Liver (tissue), 9 donors: ENCODE data around the gene KRTAP12-1. TPM values are rescaled to one million over a fixed set of nuclear protein-coding genes. Genes with fewer than 3 reads are reported as not detected.

ENCODE experiments used
- DNase-seq: peaks from one replicate; pipeline ENCODE4 v3.0.0-alpha.2; 2017; ENCODE audit warnings: low spot score
- H3K27ac ChIP-seq, 2 donors: one replicate each; pipeline ENCODE4 v1.7.0; 2013; ENCODE audit warnings: inconsistent platforms in 2 of 2, low read length in 2 of 2, control low read depth in 1 of 2, low read depth in 1 of 2, mild to moderate bottlenecking in 1 of 2
- H3K27me3 ChIP-seq, 4 donors: one replicate each; pipeline versions ENCODE4 v1.6.1 to v1.7.0; 2013; ENCODE audit warnings: low read length in 3 of 4, inconsistent platforms in 1 of 4, mild to moderate bottlenecking in 1 of 4, moderate library complexity in 1 of 4; ENCODE audit not compliant: control insufficient read depth in 4 of 4, insufficient read depth in 4 of 4
- H3K36me3 ChIP-seq, 4 donors: one replicate each; pipeline versions ENCODE4 v1.6.1 to v1.7.0; 2013; ENCODE audit warnings: low read length in 3 of 4, mild to moderate bottlenecking in 3 of 4, low read depth in 1 of 4, moderate library complexity in 1 of 4; ENCODE audit not compliant: control insufficient read depth in 4 of 4, insufficient read depth in 3 of 4
- H3K4me1 ChIP-seq, 4 donors: one replicate each; pipeline versions ENCODE4 v1.6.1 to v1.7.0; 2013; ENCODE audit warnings: low read length in 3 of 4, mild to moderate bottlenecking in 3 of 4, moderate library complexity in 1 of 4; ENCODE audit not compliant: control insufficient read depth in 4 of 4, insufficient read depth in 4 of 4
- H3K4me3 ChIP-seq, 3 donors: one replicate each; pipeline versions ENCODE4 v1.6.1 to v1.7.0; 2013; ENCODE audit warnings: low read length in 3 of 3, control low read depth in 1 of 3, low read depth in 1 of 3, mild to moderate bottlenecking in 1 of 3
- H3K9ac ChIP-seq, 2 donors: one replicate each; pipeline ENCODE4 v1.7.0; 2013; ENCODE audit warnings: low read length in 2 of 2, mild to moderate bottlenecking in 2 of 2, moderate library complexity in 2 of 2, control low read depth in 1 of 2, low read depth in 1 of 2
- H3K9me3 ChIP-seq, 4 donors: one replicate each; pipeline versions ENCODE4 v1.6.1 to v1.7.0; 2013; ENCODE audit warnings: low read length in 3 of 4; ENCODE audit not compliant: control insufficient read depth in 4 of 4
- EGR1 ChIP-seq, 2 donors: IDR thresholded peaks; 2 replicates each; pipeline ENCODE4 v1.6.1; 2016 to 2018; ENCODE audit warnings: antibody characterized with exemption in 2 of 2, low read depth in 2 of 2
- FOXA1 ChIP-seq: IDR thresholded peaks from 2 replicates; pipeline ENCODE4 v1.6.1; 2016; ENCODE audit warnings: antibody characterized with exemption
- FOXA2 ChIP-seq: IDR thresholded peaks from 2 replicates; pipeline ENCODE4 v1.6.1; 2016; ENCODE audit warnings: antibody characterized with exemption
- GABPA ChIP-seq, 2 donors: IDR thresholded peaks in 1 of 2; conservative IDR thresholded peaks in 1 of 2; 2 replicates each; pipeline ENCODE4 v1.6.1; 2016; ENCODE audit warnings: antibody characterized with exemption in 2 of 2, mild to moderate bottlenecking in 1 of 2, moderate library complexity in 1 of 2
- HNF4A ChIP-seq, 2 donors: conservative IDR thresholded peaks; 2 replicates each; pipeline ENCODE4 v1.6.1; 2016; ENCODE audit warnings: antibody characterized with exemption in 2 of 2, mild to moderate bottlenecking in 2 of 2
- HNF4G ChIP-seq: IDR thresholded peaks from 2 replicates; pipeline ENCODE4 v1.6.1; 2016; ENCODE audit warnings: antibody characterized with exemption
- JUND ChIP-seq, 2 donors: IDR thresholded peaks; 2 replicates each; pipeline ENCODE4 v1.6.1; 2016; ENCODE audit warnings: antibody characterized with exemption in 2 of 2
- MAX ChIP-seq: IDR thresholded peaks from 2 replicates; pipeline ENCODE4 v1.6.1; 2016; ENCODE audit warnings: antibody characterized with exemption
- NR2F2 ChIP-seq: IDR thresholded peaks from 2 replicates; pipeline ENCODE4 v1.6.1; 2016; ENCODE audit warnings: antibody characterized with exemption
- RAD21 ChIP-seq, 2 donors: IDR thresholded peaks; 2 replicates each; pipeline ENCODE4 v1.6.1; 2016; ENCODE audit warnings: antibody characterized with exemption in 2 of 2, mild to moderate bottlenecking in 2 of 2
- RXRA ChIP-seq, 2 donors: IDR thresholded peaks; 2 replicates each; pipeline ENCODE4 v1.6.1; 2017 to 2018; ENCODE audit warnings: antibody characterized with exemption in 2 of 2, mild to moderate bottlenecking in 1 of 2
- SP1 ChIP-seq: IDR thresholded peaks from 2 replicates; pipeline ENCODE4 v1.6.1; 2018; ENCODE audit warnings: antibody characterized with exemption, mild to moderate bottlenecking
- TAF1 ChIP-seq: conservative IDR thresholded peaks from 2 replicates; pipeline ENCODE4 v1.6.1; 2016; ENCODE audit warnings: antibody characterized with exemption, mild to moderate bottlenecking
- YY1 ChIP-seq: IDR thresholded peaks from 2 replicates; pipeline ENCODE4 v1.6.1; 2016; ENCODE audit warnings: antibody characterized with exemption, mild to moderate bottlenecking
- whole genome bisulfite sequencing: extraction: QIAGEN DNeasy Blood & Tissue Kit; methylation state at CpG from one replicate; pipeline ENCODE4 v1.1.7; 2013; 5-methylcytosine and 5-hydroxymethylcytosine counted together
- polyA plus RNA-seq, 2 donors: library from polyadenylated mRNA; stranded (reverse) in 1 of 2; unstranded in 1 of 2; fragments of 200-250 nt in 1 of 2; fragments of >200 nt in 1 of 2; fragmentation: Nextera tagmentation in 1 of 2; extraction: Ambion mirVana in 1 of 2; gene quantifications; one replicate each; pipeline versions ENCODE4 v1.2.1 to v1.2.3, GENCODE V29; 2013 to 2015
- total RNA-seq, 2 donors: library from RNA; depleted of rRNA; stranded (reverse); fragments of >200 nt; gene quantifications; one replicate each; pipeline ENCODE4 v1.2.3, GENCODE V29; 2014
- TF ChIP-seq, protein P1 (sequence below): IDR thresholded peaks from 2 replicates; pipeline ENCODE4 v1.6.1; 2016; ENCODE audit warnings: antibody characterized with exemption, mild to moderate bottlenecking
- TF ChIP-seq, protein P2 (sequence below): IDR thresholded peaks from 2 replicates; pipeline ENCODE4 v1.6.1; 2016; ENCODE audit warnings: antibody characterized with exemption
- TF ChIP-seq, protein P3 (sequence below): fragments of 150-350 bp; IDR thresholded peaks from 2 replicates; pipeline ENCODE4 v1.5.1; 2017; ENCODE audit warnings: improper control_type of control experiment, low read depth, low read length; ENCODE audit not compliant: missing input control
- TF ChIP-seq, protein P4 (sequence below): IDR thresholded peaks from 2 replicates; pipeline ENCODE4 v1.6.1; 2016; ENCODE audit warnings: antibody characterized with exemption
- donor health status: healthy.
- donor health status: healthy.
- donor health status: healthy.
- donor health status: healthy.
- donor health status: healthy.

Gene KRTAP12-1
- total and polyA plus RNA-seq, 4 donors: not detected

DNA sequence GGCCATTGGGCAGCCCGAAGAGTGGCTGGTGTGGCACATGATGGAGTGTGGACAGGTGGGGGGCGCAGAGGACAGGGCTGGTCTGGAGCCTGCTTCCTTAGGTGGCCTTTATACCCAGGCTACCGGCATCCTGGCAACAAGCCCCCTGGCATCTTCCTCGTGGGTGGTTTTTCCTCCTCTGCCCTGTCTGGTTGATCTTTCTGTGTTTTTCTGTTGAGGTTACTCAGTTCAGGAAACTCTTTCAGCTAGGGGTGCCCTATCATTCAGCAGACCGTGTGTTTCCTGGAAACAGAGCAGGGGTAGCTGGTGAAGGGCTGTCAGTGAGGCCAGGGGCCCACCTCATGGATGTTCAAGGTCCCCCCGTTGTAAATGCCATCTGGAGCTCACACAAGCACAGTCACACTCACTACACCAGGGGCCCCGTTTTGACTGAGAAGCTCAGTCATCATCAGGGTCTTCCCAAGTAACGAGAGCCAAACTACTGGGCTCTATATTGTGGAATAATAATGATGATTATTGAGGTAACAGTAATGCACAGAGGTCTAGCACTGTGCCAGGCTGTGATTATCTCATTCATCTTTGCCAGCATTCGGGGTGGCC, 27.3 kb downstream of the KRTAP12-1 start, which contains the start of gene KRTAP12-4:
Gene KRTAP12-4 (minus strand): TSS at position 84 of the 600 bp plus-strand sequence. CDS start 45 bp downstream, at position 39.
- DNase-seq: no peak
- Histone ChIP-seq H3K9ac (no peak within 1 kb of the TSS), H3K27ac (peak within 1 kb of the TSS in 1 of 2 donors; percentile 3), H3K27me3 (no peaks in the 10 kb centered on the region), H3K4me3 (no peak within 1 kb of the TSS), H3K4me1 (no peaks in the 10 kb centered on the region), H3K9me3 (peaks cover 0 to 5% (median 0%) of the 10 kb centered on the region in 4 donors), H3K36me3 (no peaks in the 10 kb centered on the region)
- TF ChIP-seq FOXA1 (no peak), EGR1 (IDR thresholded peaks at IDR 0.05; ENCODE audit: low read depth in 2 of 2) (no peak), RAD21 (IDR thresholded peaks at IDR 0.05) (no peak)
- WGBS: 71% methylated on average over 9 of the region's 9 CpGs

DNA sequence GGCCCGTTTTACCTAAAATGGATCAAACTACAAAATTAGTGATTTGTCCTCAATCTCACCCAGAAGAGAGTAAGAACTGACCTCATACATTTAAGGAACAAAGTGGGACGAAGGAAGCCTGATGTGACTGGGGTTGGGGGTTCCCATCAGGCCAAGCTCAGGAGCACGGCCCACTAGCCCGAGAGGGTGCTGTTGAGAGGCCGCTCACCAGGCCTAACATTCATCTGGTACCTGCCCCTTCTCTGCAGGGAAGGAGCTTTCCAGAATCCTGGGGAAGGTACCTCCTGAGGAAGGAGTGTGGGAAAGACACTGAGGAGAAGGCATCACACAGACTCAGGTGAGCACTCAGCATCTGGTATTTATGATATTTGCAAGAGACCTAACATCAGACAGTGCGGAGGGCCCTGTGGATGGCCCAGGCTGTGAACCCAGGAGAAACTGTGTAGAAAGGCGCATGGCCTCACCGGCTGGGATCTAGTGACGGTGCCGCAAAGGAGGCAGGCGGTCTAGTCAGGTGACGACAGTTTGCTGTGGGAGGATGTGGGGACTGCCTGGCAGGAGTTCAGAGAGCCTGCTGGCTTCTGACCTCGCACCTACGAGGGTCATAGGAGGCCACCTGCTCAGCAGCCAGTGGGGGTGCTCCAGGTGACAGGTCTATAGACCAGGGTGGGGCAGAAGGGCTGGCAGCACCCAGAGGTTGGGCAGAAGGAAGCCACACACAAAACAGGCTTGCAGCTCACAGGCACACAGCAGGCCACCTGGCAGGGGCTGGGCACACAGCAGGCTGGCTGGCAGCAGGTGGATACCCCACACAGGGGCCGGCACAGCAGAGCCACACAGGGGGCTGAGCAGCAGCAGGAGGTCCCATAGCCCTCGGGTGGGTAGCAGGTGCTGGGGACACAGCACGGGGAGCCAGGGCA, 28.0 kb downstream of the KRTAP12-1 start:
- H3K9me3 ChIP-seq: peaks cover 0 to 5% (median 0%) of the 10 kb centered on the region in 4 donors
- H3K9ac ChIP-seq: no peak overlapping the region
- no peak overlapping the region for H3K4me3 ChIP-seq
- H3K36me3 ChIP-seq: no peaks in the 10 kb centered on the region
- H3K27me3 ChIP-seq: no peaks in the 10 kb centered on the region
- H3K4me1 ChIP-seq: no peaks in the 10 kb centered on the region
- TF ChIP-seq, protein P1, sequence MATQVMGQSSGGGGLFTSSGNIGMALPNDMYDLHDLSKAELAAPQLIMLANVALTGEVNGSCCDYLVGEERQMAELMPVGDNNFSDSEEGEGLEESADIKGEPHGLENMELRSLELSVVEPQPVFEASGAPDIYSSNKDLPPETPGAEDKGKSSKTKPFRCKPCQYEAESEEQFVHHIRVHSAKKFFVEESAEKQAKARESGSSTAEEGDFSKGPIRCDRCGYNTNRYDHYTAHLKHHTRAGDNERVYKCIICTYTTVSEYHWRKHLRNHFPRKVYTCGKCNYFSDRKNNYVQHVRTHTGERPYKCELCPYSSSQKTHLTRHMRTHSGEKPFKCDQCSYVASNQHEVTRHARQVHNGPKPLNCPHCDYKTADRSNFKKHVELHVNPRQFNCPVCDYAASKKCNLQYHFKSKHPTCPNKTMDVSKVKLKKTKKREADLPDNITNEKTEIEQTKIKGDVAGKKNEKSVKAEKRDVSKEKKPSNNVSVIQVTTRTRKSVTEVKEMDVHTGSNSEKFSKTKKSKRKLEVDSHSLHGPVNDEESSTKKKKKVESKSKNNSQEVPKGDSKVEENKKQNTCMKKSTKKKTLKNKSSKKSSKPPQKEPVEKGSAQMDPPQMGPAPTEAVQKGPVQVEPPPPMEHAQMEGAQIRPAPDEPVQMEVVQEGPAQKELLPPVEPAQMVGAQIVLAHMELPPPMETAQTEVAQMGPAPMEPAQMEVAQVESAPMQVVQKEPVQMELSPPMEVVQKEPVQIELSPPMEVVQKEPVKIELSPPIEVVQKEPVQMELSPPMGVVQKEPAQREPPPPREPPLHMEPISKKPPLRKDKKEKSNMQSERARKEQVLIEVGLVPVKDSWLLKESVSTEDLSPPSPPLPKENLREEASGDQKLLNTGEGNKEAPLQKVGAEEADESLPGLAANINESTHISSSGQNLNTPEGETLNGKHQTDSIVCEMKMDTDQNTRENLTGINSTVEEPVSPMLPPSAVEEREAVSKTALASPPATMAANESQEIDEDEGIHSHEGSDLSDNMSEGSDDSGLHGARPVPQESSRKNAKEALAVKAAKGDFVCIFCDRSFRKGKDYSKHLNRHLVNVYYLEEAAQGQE: no peak
- TF ChIP-seq RAD21 (IDR thresholded peaks at IDR 0.05) (no peak), SP1 (no peak), NR2F2 (no peak), TAF1 (no peak), GABPA (IDR thresholded peaks at IDR 0.05 in 1 of 2, conservative IDR thresholded peaks at IDR 0.05 in 1 of 2) (no peak), EGR1 (IDR thresholded peaks at IDR 0.05; ENCODE audit: low read depth in 2 of 2) (no peak), YY1 (no peak), HNF4A (conservative IDR thresholded peaks at IDR 0.05) (no peak), RXRA (IDR thresholded peaks at IDR 0.05) (no peak), FOXA1 (no peak), HNF4G (no peak), JUND (IDR thresholded peaks at IDR 0.05) (no peak), MAX (no peak), FOXA2 (no peak)
- TF ChIP-seq, protein P2, sequence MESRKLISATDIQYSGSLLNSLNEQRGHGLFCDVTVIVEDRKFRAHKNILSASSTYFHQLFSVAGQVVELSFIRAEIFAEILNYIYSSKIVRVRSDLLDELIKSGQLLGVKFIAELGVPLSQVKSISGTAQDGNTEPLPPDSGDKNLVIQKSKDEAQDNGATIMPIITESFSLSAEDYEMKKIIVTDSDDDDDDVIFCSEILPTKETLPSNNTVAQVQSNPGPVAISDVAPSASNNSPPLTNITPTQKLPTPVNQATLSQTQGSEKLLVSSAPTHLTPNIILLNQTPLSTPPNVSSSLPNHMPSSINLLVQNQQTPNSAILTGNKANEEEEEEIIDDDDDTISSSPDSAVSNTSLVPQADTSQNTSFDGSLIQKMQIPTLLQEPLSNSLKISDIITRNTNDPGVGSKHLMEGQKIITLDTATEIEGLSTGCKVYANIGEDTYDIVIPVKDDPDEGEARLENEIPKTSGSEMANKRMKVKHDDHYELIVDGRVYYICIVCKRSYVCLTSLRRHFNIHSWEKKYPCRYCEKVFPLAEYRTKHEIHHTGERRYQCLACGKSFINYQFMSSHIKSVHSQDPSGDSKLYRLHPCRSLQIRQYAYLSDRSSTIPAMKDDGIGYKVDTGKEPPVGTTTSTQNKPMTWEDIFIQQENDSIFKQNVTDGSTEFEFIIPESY: no peak
- TF ChIP-seq, protein P3, sequence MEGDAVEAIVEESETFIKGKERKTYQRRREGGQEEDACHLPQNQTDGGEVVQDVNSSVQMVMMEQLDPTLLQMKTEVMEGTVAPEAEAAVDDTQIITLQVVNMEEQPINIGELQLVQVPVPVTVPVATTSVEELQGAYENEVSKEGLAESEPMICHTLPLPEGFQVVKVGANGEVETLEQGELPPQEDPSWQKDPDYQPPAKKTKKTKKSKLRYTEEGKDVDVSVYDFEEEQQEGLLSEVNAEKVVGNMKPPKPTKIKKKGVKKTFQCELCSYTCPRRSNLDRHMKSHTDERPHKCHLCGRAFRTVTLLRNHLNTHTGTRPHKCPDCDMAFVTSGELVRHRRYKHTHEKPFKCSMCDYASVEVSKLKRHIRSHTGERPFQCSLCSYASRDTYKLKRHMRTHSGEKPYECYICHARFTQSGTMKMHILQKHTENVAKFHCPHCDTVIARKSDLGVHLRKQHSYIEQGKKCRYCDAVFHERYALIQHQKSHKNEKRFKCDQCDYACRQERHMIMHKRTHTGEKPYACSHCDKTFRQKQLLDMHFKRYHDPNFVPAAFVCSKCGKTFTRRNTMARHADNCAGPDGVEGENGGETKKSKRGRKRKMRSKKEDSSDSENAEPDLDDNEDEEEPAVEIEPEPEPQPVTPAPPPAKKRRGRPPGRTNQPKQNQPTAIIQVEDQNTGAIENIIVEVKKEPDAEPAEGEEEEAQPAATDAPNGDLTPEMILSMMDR: no peak
- TF ChIP-seq, protein P4, sequence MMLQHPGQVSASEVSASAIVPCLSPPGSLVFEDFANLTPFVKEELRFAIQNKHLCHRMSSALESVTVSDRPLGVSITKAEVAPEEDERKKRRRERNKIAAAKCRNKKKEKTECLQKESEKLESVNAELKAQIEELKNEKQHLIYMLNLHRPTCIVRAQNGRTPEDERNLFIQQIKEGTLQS: no peak
- no peak for DNase-seq
- peak overlapping the region in 1 of 2 donors; percentile 3 for H3K27ac ChIP-seq
- WGBS: 75% methylated on average over 17 of the region's 17 CpGs
